DOHH2 (cell line): ENCODE measurements around the gene S100A13.

Source experiments
- EZH2phosphoT487 ChIP-seq: fragments of 200-600 bp; sonication (generic); IDR thresholded peaks from 2 replicates; pipeline ENCODE4 v1.6.1; 2017; ENCODE audit warnings: borderline replicate concordance, mild to moderate bottlenecking, antibody characterized with exemption, low read length, moderate library complexity, mixed read lengths
- TF ChIP-seq, protein P1 (sequence below): fragments of 200-600 bp; sonication (generic); IDR thresholded peaks from one replicate; pipeline ENCODE4 v1.5.1; 2014; ENCODE audit warnings: antibody characterized with exemption, mild to moderate bottlenecking, low read depth, low read length; ENCODE audit not compliant: poor library complexity, severe bottlenecking

DNA sequence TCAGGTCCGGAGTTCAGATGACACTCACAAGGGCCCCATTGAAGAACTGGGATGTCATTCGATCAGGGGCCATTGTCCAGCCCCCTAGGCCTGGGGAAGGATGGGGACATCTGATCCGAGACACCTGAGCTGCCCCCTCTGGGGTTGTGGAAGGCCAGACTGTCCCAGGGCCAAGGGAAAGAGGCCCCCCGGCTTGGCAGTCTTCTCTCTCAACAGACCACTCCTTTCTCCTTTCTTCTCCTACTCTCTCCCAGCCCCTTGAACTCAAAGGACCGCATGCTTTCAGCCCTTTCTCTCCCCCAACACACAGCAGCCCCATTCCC is 2.0 kb upstream of the S100A13 start:
- TF ChIP-seq, protein P1, sequence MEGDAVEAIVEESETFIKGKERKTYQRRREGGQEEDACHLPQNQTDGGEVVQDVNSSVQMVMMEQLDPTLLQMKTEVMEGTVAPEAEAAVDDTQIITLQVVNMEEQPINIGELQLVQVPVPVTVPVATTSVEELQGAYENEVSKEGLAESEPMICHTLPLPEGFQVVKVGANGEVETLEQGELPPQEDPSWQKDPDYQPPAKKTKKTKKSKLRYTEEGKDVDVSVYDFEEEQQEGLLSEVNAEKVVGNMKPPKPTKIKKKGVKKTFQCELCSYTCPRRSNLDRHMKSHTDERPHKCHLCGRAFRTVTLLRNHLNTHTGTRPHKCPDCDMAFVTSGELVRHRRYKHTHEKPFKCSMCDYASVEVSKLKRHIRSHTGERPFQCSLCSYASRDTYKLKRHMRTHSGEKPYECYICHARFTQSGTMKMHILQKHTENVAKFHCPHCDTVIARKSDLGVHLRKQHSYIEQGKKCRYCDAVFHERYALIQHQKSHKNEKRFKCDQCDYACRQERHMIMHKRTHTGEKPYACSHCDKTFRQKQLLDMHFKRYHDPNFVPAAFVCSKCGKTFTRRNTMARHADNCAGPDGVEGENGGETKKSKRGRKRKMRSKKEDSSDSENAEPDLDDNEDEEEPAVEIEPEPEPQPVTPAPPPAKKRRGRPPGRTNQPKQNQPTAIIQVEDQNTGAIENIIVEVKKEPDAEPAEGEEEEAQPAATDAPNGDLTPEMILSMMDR: no peak
- no peak for TF ChIP-seq EZH2phosphoT487
